Epithelial cell of proximal tubule (primary cell): ENCODE measurements around the gene UTP25. TPM values are rescaled to one million over a fixed set of nuclear protein-coding genes. Genes with fewer than 3 reads are reported as not detected.

Experiments
- DNase-seq: peaks from one replicate; pipeline ENCODE4 v3.0.0-alpha.2; 2011; ENCODE audit warnings: low read depth
- H3K4me3 ChIP-seq: 2 replicates; pipeline ENCODE4 v1.5.1; 2011; ENCODE audit warnings: low read depth, mild to moderate bottlenecking, low read length
- total RNA-seq: library from RNA; depleted of rRNA; stranded (reverse); fragments of >200 nt; gene quantifications from 2 replicates; pipeline ENCODE4 v1.2.3, GENCODE V29; 2015
- TF ChIP-seq, protein P1 (sequence below): conservative IDR thresholded peaks from 2 replicates; pipeline ENCODE4 v1.5.1; 2012; ENCODE audit warnings: low read depth, mild to moderate bottlenecking, low read length

UTP25 gene, protein sequence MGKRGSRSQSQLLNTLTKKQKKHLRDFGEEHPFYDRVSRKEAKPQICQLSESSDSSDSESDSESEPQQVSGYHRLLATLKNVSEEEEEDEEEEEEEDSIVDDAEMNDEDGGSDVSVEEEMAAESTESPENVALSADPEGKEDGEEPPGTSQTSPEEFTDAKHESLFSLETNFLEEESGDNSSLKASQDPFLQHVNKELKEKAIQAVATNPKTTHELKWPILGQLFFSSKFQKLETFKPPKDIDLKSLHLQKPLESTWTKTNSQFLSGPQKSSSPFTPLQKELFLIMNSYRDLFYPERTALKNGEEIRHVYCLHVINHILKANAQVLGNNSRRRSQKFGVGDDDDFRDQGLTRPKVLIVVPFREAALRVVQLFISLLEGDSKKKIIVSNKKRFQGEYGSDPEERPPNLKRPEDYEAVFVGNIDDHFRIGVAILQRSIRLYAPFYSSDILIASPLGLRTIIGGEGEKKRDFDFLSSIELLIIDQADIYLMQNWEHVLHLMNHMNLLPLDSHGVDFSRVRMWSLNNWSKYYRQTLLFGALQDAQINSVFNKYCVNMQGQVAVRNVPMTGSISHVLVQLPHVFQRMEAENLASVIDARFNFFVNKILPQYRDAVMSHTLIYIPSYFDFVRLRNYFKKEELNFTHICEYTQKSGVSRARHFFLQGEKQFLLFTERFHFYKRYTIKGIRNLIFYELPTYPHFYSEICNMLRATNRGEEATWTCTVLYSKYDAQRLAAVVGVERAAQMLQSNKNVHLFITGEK
- total RNA-seq = 7.5 and 10.9 TPM in 2 replicates

- DNase-seq = peak; percentile 79
- H3K4me3 ChIP-seq = peak within 1 kb of the TSS; percentile 96
- TF ChIP-seq, protein P1, sequence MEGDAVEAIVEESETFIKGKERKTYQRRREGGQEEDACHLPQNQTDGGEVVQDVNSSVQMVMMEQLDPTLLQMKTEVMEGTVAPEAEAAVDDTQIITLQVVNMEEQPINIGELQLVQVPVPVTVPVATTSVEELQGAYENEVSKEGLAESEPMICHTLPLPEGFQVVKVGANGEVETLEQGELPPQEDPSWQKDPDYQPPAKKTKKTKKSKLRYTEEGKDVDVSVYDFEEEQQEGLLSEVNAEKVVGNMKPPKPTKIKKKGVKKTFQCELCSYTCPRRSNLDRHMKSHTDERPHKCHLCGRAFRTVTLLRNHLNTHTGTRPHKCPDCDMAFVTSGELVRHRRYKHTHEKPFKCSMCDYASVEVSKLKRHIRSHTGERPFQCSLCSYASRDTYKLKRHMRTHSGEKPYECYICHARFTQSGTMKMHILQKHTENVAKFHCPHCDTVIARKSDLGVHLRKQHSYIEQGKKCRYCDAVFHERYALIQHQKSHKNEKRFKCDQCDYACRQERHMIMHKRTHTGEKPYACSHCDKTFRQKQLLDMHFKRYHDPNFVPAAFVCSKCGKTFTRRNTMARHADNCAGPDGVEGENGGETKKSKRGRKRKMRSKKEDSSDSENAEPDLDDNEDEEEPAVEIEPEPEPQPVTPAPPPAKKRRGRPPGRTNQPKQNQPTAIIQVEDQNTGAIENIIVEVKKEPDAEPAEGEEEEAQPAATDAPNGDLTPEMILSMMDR = peak; percentile 72
Measured at GRCh38 chr1:209827384-209828262, at the start of gene UTP25. Gene UTP25, plus strand, starts transcription at chr1:209827972. Its CDS starts 92 bp downstream, at chr1:209828064.

GRCh38 chr1:209778102-209778501 lies 49.7 kb upstream of the UTP25 start:
- no peak overlapping the region for H3K4me3 ChIP-seq
- DNase-seq = no peak
- TF ChIP-seq, protein P1 = no peak

DNA sequence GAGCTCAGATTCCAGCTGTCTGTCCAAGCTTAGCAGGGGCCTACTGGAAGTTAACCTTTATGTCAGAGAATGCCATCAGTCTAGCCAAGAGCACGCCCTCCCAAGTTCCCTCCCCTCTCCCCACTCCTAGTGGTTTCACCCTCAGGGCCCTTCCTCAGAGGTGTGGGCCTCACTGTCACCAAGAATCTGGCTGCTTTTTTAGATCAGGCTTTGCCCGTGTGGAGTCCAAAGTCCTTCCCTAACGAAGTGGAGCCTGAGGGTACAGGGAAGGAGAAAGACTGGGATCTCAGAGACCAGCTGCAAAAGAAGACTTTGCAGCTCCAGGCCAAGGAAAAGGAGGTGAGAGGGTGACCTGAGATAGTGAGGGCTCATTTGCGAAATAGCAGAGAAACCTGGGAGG lies 47.5 kb upstream of the UTP25 start:
- DNase-seq = no peak
- H3K4me3 ChIP-seq = no peak overlapping the region
- TF ChIP-seq, protein P1 = no peak

DNA sequence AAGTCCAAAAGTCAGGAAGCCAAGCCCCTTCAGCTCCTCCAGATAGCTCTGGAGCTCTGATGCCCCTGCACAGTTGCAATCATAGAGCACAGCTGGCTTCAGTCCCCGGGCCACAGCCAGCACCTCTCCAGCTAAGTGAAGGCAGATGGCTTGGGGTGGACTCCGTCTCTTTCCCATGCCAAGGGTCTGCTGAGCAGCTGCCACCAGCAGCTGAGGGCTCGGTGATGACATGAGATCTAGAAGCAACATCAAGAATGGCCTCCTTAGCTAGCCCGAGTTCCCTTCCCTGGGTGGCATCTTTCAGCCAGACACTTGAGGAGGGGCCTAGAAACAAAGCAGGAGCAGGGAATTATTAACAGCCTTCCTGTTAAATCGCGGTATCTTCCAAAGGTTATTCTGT lies 44.4 kb upstream of the UTP25 start:
- peak overlapping the region; percentile 92 for H3K4me3 ChIP-seq
- no peak for DNase-seq
- TF ChIP-seq, protein P1 = no peak

GRCh38 chr1:209784265-209785169 lies 43.3 kb upstream of the UTP25 start, which contains the start of gene C1orf74:
Gene C1orf74, minus strand, starts transcription at chr1:209784559. Its CDS starts 925 bp downstream, at chr1:209783634.
- TF ChIP-seq, protein P1 = no peak
- H3K4me3 ChIP-seq = peak within 1 kb of the TSS; percentile 92
- peak; percentile 52 for DNase-seq
